GM19328 (cell line): ENCODE results near the gene SPDL1.

ENCODE experiments used
- ATAC-seq: cut with Tn5 transposase; IDR thresholded peaks from one replicate; pipeline ENCODE4 v1.9.1; 2021; ENCODE audit warnings: mild to moderate bottlenecking, moderate library complexity; ENCODE audit not compliant: unreplicated experiment

SPDL1 gene, protein sequence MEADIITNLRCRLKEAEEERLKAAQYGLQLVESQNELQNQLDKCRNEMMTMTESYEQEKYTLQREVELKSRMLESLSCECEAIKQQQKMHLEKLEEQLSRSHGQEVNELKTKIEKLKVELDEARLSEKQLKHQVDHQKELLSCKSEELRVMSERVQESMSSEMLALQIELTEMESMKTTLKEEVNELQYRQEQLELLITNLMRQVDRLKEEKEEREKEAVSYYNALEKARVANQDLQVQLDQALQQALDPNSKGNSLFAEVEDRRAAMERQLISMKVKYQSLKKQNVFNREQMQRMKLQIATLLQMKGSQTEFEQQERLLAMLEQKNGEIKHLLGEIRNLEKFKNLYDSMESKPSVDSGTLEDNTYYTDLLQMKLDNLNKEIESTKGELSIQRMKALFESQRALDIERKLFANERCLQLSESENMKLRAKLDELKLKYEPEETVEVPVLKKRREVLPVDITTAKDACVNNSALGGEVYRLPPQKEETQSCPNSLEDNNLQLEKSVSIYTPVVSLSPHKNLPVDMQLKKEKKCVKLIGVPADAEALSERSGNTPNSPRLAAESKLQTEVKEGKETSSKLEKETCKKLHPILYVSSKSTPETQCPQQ

DNA sequence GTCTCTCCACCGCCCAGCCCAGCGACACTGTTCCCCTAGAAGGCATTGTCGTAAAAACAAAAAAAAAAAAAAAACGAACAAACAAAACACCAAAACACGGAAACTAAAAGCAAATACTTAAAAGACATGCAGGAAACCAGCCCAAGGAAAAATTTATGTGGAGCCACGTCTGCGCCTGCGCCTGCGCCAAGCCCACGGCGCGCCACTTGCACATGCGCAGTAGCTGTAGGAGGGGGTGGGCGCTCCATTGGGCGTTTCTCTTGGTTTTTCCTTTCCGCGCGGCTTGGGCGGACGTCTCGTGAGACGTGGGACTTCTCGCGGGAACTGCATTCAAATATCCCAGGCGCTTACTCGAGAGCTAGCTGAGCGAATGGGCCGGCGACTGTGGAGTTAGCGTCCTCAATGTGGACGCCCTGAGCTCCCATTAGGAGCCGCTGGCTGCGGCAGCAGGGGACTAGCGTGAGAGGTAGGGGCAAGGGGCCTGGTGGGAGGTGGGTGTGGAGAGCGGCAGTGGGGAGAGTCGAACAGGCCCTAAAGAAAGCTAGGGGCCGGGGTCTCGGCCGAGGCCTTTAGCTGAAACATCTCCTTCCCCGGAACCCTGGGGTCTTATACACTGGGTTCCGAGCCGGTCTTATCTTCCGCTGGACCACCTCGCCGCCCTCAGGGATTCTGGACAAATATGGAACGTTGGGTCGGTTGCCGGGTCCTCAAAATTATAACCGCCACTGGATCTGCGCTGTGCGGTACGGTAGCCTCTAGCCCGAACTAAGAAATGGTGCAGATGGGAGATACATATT lies at the start of gene SPDL1:
TSS of gene SPDL1 (plus strand) at position 350 of the 797 bp plus-strand sequence. CDS start 4,644 bp downstream, outside the sequence.
- ATAC-seq: peak; percentile 80

DNA sequence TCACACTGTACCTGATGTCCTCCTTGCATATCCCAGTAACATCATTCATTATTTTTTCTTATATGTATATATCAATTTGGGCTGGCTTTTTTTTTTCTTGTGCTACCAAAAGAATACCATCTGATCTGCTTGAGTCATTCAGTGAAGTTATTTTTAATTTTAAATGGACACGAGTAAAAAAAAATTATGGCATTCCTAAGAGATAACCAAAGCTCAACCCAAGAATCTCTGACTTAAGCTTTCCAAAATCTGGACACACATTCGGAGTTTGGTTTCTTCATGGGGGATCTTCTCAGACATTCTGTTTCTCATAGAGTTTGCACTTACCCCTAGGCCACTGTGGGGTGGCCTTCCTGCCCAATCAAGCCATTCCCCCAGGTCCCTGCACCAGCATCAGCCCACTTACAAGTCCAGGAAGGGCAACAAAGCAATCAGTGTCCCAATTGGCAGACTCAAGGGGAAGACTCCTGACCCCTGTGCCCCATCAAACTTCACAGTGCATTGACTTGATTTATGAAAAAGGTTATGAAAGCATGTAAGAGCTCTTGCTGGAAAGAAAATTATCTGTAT lies 49.2 kb upstream of the SPDL1 start:
- no peak for ATAC-seq

DNA sequence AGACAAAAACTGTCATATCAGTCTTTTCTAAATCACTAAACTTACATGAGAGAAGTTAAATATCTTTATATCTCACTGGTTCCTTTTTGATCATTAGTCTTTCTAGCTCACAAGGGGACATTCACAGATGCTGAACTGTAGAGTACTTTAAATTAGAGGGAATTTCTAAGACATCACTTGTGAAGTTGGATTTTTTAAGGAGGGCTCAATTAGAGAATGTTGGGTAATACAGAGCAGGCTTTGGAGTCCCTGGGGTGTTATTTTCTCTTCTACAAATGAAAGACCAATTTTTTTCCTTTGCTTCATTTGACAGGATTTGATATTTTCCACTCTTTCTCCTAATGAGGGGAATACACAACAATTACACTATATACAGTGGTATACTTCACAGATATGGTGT lies 48.6 kb upstream of the SPDL1 start:
- ATAC-seq: no peak

DNA sequence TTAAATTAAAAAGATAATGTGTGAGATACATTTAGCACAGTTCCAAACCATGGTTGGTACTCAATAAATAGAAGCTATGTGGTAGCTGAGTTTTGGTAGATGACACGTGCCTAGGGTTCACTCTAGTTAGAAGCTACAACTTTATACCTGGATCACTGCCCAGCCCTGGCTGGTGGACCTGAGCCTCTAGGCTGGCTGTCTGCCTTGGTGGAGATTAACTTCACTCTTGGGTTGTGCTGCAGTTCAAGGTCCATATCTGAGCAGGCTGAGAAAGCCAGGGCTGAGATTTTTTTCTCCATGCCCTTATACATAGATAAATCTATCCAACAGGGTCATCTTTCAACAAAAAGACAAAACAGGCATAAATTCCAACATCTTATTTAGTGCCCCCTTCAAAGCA lies 44.6 kb upstream of the SPDL1 start:
- no peak for ATAC-seq

DNA sequence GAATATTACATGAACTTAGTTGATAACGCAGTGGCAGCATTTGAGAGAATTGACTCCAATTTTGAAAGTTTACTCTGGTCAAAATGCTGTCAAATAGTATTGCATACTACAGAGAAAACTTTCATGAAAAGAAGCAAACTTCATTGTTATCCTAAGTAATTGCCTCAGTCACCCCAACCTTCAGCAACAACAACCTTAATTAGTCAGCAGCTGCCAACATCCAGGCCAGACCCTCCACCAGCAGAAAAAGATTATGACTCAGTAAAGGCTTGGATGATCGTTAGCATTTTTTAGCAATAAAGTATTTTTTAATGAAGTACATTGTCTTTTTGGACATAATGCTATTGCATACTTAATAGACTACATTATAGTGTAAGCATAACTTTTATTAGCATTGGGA lies 40.8 kb upstream of the SPDL1 start:
- no peak for ATAC-seq

DNA sequence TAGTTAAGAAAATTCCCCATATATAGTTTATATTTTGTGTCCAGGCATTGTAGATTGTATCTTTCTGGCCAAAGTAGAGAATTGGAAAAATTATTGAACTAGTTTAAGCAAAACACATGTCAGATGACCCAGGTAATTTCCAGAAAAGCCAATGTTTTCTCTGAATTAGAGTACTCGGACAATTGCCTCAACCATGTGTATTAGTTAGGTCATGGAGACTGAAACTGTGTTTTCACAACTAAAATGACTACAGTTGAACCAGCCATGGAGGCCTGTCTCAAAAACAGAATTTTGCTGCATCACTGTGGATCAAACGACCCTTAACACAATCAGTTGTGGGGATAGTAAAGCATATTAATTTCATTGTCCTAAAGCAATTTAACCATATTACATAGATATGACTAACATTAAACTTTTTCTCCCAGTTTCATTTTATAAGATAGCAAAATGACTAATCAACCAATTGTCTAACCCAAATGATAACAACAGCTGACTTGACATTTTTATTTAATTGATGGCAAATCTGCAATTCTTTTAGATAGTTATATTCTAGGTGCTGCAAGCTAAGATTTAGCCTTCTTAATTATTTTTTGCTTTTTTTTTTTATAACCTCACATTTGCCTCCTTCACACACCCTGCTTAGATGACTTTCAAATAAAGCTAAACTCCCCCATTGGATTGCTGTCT lies 39.2 kb upstream of the SPDL1 start:
- no peak for ATAC-seq

DNA sequence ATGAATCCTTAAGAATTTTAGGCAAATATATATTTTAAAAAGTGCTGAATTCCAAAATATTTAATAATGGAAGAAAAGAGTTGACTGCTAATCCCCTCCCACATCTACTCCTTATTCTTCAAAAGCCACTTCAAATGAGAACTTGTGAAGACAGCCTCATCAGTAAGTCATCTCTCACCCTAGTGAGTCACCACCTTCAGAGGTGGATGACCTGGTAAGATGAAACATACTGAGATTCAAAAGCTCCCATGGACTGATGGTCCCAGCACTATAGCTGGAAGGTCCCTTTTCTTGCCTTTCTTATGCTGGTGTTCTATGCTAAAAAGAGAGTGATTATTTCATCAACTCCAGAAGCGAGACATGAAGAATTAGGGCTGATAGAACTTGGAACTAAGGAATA lies 37.8 kb upstream of the SPDL1 start:
- no peak for ATAC-seq

DNA sequence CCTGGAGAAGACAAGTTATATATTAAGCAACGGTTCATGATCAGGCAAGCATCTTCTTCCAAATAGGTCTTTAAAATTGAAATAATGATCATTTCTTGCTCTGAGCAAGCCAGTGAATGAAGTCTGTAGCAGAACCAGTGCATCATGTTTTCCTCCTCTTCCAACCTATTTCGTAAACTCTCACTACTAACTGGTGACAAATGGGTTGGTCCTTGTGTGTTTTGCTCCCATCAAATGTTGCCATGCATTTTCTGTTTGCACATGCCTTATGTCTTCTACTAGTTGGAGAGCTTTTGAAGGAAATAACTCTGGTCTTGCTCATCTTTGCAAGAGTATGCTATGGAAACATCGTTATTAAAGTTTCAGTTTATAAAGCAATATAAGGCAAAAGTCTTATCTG lies 37.2 kb upstream of the SPDL1 start:
- no peak for ATAC-seq

DNA sequence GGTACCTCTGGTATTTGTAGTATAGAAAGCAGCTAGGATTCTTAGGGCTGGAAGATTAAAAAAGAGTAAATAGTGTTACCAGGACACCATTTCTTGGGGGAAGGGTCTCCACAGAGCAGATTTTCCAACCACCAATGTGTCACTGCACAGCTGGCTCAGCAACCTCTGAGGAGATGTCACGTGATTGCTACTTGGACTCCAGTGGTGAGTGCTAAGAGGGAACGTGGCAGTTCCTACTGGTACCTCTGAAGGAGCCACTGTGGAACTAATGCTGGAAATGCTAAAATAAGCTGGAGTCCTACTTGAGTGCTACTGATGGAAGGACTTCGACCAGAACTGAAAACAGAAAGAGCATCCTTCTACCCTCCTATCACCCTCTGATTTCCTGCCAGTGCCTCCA lies 36.1 kb upstream of the SPDL1 start:
- no peak for ATAC-seq

DNA sequence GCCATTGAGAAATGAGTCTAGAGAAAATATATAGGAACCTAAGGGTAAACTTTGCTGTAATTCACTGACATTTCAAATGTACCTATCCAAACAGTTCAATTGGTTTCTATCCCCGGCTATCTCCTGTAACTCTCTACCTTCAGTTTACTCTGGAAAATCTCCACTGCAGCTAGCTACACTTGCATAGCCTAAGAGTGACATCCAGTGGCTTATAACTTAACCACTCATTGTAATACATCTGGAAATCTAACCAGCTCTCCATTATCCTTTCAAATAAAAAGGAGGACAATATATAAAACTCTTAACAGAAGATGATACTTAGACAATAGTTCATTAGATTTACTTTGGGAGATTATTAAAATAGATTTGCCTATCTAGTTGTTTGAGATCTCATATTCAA lies 35.3 kb upstream of the SPDL1 start:
- no peak for ATAC-seq

DNA sequence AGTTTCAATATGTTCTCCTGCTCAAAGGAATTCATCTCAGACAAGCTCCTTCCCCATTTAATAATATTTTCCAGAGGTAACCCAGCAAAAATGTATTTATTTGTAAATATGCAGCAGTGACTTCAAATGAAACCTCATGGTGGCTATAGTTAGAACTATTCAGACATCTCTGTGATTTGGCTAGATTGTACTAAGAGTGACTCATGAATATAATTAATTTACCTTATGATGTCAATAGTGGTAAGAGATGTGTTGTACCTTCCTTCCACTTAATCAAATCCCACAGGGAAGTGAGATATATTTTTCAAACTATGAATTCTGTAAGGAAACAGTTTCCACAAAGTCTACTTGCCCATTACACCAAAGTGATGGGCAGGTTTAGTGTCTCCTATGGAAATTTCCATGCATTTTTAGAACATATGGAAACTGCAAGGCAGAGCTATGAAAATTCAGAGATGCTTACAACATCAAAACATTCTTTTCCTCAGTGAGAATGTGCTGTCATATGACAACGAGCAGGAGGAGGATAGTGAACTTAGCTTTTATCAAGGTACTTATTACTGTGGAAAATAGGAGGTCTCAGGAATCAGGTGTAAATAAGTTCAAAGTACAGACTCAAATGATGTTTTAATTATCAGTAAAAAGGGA lies 34.0 kb upstream of the SPDL1 start:
- ATAC-seq: no peak

DNA sequence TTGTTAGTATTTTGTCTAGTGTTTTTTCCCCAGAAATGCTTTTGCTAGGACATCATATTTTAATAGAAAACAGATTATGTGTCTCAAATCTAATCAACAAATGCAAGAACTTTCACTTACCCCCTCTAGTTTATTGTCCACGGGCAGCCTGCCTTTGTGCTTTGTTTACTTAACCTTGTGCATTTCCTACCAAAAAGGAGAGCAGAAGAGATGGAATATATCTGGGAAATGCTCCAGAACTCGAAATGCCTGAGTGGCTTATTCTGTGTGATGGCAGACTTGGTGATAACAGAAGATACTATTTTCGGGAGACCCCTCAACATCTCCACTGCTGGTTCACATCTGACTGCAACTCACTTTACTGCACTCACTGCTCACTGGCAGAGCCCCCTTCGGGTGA lies 33.3 kb upstream of the SPDL1 start:
- no peak for ATAC-seq

DNA sequence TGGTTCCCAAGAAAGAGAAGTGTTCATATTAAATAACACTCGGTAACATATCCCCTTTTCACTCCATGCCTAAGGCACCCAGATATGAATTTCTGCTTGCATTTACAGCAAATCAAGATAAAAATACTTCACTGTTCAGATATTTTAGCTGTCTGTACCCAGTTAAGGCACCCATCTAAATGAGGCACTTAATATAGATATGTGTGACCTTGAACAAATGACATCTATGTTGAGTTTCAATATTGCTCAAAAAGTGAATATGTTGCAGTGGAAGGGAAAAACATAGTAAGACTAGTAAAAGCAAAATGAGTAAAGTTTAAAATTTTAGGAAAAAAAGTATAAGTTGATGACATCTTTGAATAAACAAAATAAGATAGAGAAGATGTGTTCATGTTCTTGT lies 32.4 kb upstream of the SPDL1 start:
- no peak for ATAC-seq

DNA sequence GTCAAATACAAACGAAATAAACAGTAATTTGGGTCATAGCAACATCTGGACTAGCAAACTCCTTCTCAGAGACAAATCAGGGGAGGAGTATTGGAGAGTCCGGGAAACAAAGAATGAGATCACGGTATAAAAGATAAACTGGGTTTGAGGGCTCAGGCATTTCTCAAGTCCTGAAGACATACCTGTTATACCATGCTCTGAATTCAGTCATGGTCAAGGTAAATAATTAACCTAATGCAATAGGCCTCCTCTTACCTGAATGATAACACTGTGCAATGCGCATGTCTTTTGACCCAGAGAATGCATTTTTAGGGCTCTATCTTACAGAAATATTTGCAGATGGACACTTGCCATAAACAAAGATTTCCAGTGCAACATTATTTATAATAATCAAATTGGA lies 31.9 kb upstream of the SPDL1 start:
- no peak for ATAC-seq

DNA sequence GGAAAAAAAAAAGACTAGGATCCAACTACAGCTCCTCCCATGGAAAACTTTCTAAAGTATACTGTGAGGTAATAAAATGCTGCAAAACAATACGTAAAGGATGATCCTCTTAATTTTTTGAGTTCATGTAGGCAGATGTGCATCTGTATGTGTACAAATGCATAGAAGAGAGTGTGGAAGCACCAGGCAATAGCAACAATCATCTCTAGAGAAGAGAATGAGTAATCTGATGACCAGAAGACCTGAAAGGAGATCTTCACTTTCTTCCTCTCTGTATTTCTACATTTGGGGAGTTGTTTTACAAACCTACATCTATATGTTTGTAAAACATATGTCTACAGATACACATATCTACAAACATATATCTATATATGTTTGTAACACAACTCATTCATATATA lies 29.3 kb upstream of the SPDL1 start:
- no peak for ATAC-seq

DNA sequence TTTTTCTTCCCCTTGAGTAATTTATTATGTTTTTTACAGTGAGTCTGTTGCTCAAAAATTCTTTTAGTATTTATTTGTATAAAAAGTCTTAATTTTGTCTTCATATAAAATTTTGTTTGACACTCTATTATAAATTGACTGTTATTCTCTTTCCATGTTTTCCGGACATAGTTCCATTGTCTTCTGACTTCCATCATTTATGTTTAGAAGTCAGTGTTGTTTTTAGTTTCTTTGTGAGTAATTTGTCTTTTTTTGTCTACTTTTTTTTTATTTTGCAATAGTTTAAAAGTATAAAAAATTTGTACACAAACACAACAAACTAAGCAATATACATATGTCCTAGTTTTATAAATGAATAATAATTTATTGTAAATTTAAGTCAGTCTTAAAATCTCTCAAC lies 25.7 kb upstream of the SPDL1 start:
- ATAC-seq: no peak

DNA sequence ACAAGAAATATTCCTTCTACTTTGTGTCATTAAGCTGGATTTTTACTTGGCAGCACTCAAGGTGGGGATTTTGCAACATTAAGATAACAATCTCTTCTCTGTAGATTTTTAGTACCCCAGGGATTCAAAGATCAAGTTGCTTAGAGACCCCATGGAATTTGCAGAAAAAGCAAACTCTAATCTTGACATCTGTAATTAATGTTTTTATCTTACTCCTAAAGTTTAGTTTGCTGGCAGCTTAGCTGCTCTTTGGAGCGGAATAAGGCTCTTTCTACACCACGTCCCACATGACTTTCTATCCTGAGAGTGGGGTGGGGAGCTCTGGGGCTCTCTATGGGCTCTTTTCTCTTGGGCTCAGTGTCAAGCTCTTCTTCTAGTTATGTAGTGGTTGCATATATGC lies 21.7 kb upstream of the SPDL1 start:
- ATAC-seq: no peak

DNA sequence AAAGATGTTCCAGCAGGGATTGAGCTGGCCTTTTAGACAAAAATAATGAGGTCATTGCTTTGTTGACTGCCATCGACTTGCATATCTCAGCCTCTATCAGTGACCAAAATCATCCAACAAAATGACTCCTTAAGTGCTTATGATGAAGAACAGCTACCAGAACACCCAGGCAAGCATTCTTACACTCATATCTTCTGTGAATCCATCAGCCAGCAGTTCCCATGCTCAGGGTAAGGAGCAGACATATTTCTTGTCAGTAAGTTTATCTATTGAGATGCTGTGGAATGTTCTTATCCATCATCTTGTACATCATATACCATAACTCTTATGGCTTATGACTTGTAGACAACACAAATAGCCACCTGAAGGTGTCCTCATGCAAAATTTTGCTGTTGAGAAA lies 20.2 kb upstream of the SPDL1 start:
- no peak for ATAC-seq

DNA sequence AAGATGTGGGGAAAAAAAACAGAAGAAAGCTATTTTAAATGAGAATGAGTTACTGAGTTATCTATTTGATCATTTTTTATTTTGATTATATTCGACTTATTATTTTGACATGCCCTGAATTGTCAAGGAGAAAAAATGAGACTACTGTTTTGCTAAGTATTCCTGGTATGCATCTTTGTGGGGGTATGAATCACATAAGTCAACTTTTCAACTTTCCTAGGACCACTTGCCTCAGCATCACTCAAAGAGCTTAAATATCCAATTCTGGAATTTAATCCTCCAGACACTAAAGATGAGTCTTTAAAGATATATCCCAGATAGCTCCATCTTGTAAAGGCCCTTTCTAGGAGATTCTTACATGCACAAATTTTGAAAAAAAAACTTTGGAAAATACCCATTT lies 17.4 kb upstream of the SPDL1 start:
- ATAC-seq: no peak

DNA sequence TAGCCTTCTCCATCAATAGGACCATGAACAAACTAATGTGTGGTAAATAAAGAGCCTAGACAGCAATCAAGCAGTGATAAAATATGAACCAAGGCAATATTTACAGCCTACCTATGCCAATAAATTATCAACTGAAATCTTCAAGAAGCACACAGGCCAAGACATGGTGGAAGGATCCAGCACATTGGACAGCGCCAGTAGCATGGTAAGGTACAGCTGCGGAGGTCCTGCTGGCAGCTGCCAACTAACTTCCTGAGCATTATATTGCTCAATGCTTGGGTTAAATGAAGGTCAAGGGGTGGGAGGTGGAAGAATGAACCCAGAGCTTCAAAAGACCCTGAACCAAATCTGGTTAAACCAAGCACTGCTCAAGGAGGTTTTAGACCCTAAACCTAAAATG lies 16.5 kb upstream of the SPDL1 start:
- ATAC-seq: no peak

DNA sequence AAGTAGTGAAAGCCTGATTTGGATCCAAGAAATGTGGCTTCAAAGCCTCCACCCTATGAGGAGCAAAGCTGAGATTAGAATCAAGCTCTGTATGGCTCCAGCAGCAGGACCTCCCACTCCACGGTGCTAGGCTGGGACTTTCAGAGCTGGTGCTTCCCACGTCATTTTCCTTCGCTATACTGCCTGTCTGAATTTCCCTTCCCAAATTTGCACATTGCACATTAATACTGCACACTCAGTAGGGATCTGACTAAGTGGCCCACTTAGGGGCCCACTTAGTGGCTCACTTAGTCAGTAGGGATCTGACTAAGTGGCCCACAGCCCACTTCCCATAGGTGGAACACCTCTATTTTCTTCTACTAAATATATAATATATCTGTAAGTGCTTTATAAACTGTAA lies 14.1 kb upstream of the SPDL1 start:
- no peak for ATAC-seq
